Measurements from ENCODE around the gene FAM111B. TPM values are rescaled to one million over a fixed set of nuclear protein-coding genes. Genes with fewer than 3 reads are reported as not detected.
A peak's percentile ranks its signal among the peaks of the same experiment; 100 is the strongest.
"Not testable (repeated sequence)": the region's sequence is repeated elsewhere in the genome, so short reads cannot be mapped to it uniquely, and the experiment has no call there.

FAM111B gene
- total RNA-seq, 1 donor from 2014 or later, result 0.87 TPM

DNA sequence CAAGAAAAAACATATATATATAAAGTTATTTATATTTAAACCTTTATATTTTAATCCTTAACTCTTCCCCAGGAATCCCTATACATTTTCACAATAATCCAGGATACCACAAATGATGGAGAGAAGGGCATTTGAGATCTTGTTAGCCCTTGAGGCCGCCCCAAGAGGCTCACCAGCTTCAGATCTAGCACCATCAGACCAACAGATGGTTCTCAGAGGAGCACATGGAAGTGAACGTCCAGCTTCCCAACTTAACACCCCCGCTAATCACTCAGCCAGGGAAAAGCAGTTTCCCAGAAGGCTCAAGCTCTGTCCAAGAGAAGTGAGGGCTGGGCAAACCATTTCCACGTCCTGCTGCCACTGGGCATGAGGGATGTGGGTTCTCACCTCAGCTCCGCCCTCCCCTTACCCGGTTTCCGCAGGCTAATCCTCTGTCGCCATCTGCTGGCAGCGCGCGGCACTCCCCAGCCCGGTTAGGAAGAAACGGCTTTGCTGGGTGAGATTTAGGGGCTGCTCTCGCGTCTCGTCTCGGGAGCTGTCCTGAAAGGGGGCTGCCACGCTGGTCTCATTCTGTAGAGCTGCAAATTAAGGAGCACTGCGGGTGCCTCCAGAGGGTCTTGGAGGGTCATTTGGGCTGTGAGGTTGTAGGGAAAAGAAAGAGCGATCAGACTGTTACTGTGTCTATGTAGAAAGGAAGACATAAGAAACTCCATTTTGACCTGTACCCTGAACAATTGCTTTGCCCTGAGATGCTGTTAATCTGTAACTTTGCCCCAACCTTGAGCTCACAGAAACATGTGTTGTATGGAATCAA lies 28.8 kb downstream of the FAM111B start:
- intact Hi-C loops (cut with DNase I), result no loop called here
- Histone ChIP-seq H3K4me1 (no peaks in the 10 kb centered on the region), H3K27ac (no peak overlapping the region), H3K4me3 (no peak overlapping the region), H3K36me3 (peaks cover 45% of the 10 kb centered on the region), H3K27me3 (no peaks in the 10 kb centered on the region), H3K9me3 (no peaks in the 10 kb centered on the region)
- peak; percentile 90 for DNase-seq
- peak; percentile 98 for TF ChIP-seq CTCF (IDR thresholded peaks at IDR 0.05)
- ATAC-seq, result peak; percentile 99

DNA sequence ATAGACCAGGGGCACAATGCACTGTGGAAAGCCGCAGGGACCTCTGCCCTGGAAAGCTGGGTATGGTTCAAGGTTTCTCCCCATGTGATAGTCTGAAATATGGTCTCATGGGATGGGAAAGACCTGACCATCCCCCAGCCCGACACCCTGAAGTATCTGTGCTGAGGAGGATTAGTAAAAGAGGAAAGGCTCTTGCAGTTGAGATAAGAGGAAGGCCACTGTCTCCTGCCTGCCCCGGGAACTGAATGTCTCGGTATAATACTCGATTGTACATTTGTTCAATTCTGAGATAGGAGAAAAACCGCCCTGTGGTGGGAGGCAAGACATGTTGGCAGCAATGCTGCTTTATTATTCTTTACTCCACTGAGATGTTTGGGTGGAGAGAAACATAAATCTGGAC lies 29.5 kb downstream of the FAM111B start:
- not testable (repeated sequence) for ATAC-seq

GRCh38 chr11:59137190-59137589 lies 30.2 kb downstream of the FAM111B start:
- intact Hi-C loops (cut with DNase I), result no loop called here
- no peak for TF ChIP-seq CTCF (IDR thresholded peaks at IDR 0.05)
- DNase-seq (no peak), ATAC-seq (no peak)
- H3K27ac ChIP-seq, result no peak overlapping the region
- H3K36me3 ChIP-seq, result peaks cover 34% of the 10 kb centered on the region
- H3K27me3 ChIP-seq, result no peaks in the 10 kb centered on the region
- H3K4me3 ChIP-seq, result no peak overlapping the region
- no peaks in the 10 kb centered on the region for H3K9me3 ChIP-seq
- peaks cover 9% of the 10 kb centered on the region for H3K4me1 ChIP-seq

More for the DNA sequence above, 29.5 kb downstream of the FAM111B start:
- H3K4me3 ChIP-seq; intact Hi-C loops (cut with DNase I); H3K27ac ChIP-seq; H3K4me1 ChIP-seq; DNase-seq; H3K27me3 ChIP-seq; H3K9me3 ChIP-seq: not testable (repeated sequence)
- peaks cover 40% of the 10 kb centered on the region for H3K36me3 ChIP-seq

- Histone ChIP-seq H3K27me3 (no peaks in the 10 kb centered on the region), H3K36me3 (peaks cover 25% of the 10 kb centered on the region), H3K9me3 (no peaks in the 10 kb centered on the region), H3K4me3 (no peak overlapping the region), H3K4me1 (peaks cover 11% of the 10 kb centered on the region), H3K27ac (no peak overlapping the region)
- DNase-seq (no peak), ATAC-seq (no peak)
- TF ChIP-seq CTCF (IDR thresholded peaks at IDR 0.05), result no peak
- intact Hi-C loops (cut with DNase I), result no loop called here
Measured at GRCh38 chr11:59138643-59139042, 31.6 kb downstream of the FAM111B start.

DNA sequence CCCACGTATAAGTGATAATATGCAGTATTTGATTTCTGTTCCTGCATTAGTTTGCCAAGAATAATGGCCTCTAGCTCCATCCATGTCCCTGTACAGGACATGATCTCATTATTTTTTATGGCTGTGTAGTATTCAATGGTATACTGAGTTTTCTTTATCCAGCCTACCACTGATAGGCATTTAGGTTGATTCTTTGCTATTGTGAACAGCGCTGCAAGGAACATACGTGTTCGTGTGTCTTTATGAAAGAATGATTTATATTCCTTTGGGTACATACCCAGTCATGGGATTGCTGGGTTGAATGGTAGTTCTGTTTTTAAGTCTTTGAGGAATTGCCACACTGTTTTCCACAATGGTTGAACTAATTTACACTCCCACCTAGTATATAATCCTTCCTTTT lies 34.2 kb downstream of the FAM111B start:
- ATAC-seq, result no peak
- no peak for TF ChIP-seq CTCF (IDR thresholded peaks at IDR 0.05)
- no peak overlapping the region for H3K4me3 ChIP-seq
- H3K27me3 ChIP-seq, result no peaks in the 10 kb centered on the region
- no peaks in the 10 kb centered on the region for H3K9me3 ChIP-seq
- H3K27ac ChIP-seq, result no peak overlapping the region
- DNase-seq, result no peak
- peaks cover 14% of the 10 kb centered on the region for H3K36me3 ChIP-seq
- intact Hi-C loops (cut with DNase I), result no loop called here
- peaks cover 21% of the 10 kb centered on the region for H3K4me1 ChIP-seq

- no peak for ATAC-seq
- Histone ChIP-seq H3K9me3 (no peaks in the 10 kb centered on the region), H3K4me3 (peak overlapping the region; percentile 75), H3K4me1 (peaks cover 21% of the 10 kb centered on the region), H3K36me3 (peaks cover 14% of the 10 kb centered on the region), H3K27ac (peak overlapping the region; percentile 89), H3K27me3 (no peaks in the 10 kb centered on the region)
- intact Hi-C loops (cut with DNase I), result no loop called here
- no peak for TF ChIP-seq CTCF (IDR thresholded peaks at IDR 0.05)
- DNase-seq, result no peak
Measured at GRCh38 chr11:59141673-59142460, 34.8 kb downstream of the FAM111B start.

Data from upper lobe of right lung (tissue), 1 donor.